Right lobe of liver (tissue), 4 donors: ENCODE measurements around the gene KLHL40.

Experiments
- POLR2A ChIP-seq: fragments of 450-650 bp; IDR thresholded peaks from one replicate; pipeline ENCODE4 v1.6.1; 2017; ENCODE audit warnings: antibody characterized with exemption, mild to moderate bottlenecking
- TF ChIP-seq, protein P1 (sequence below), 4 donors: fragments of 200-600 bp in 3 of 4; fragments of 450-650 bp in 1 of 4; IDR thresholded peaks; one replicate each; pipeline versions ENCODE4 v1.5.1 to v1.8.0; 2016 to 2022; ENCODE audit warnings: antibody characterized with exemption in 4 of 4, mild to moderate bottlenecking in 2 of 4
- donor health status: DM: no; HTN: no; CAD: no.
- donor health status: DM: no; HTN: no; CAD: no.
- donor health status: DM: no; HTN: yes; CAD: no.

DNA sequence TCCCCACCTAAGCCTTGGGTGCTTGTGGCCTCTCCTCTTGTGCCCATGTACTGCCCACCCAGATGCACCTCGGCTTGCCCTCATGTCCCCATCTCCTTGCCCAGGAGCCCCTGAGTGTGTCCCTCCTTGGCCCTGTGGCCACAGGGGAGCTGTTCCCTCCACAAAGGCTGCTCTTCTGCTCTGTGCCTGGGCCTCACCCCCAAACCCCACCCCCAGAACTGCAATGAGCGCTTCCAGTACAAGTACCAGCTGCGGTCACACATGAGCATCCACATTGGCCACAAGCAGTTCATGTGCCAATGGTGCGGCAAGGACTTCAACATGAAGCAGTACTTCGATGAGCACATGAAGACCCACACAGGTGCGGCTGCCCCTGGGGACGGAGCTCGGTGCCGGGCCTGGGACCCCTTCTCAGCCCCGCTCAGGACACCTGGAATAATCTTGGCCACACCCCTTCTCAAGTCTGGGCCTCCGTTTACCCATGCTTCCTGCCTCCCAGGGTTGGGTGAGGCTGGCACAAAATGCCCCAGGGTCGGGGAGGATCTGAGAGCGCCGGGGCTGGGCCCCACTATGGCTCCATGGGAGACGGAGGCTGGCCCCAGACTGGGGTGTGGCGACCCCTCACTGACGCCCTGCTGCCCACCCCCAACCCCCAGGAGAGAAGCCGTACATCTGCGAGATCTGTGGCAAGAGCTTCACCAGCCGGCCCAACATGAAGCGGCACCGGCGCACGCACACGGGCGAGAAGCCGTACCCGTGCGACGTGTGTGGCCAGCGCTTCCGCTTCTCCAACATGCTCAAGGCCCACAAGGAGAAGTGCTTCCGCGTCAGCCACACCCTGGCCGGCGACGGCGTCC, 21.5 kb upstream of the KLHL40 start:
- TF ChIP-seq, protein P1, sequence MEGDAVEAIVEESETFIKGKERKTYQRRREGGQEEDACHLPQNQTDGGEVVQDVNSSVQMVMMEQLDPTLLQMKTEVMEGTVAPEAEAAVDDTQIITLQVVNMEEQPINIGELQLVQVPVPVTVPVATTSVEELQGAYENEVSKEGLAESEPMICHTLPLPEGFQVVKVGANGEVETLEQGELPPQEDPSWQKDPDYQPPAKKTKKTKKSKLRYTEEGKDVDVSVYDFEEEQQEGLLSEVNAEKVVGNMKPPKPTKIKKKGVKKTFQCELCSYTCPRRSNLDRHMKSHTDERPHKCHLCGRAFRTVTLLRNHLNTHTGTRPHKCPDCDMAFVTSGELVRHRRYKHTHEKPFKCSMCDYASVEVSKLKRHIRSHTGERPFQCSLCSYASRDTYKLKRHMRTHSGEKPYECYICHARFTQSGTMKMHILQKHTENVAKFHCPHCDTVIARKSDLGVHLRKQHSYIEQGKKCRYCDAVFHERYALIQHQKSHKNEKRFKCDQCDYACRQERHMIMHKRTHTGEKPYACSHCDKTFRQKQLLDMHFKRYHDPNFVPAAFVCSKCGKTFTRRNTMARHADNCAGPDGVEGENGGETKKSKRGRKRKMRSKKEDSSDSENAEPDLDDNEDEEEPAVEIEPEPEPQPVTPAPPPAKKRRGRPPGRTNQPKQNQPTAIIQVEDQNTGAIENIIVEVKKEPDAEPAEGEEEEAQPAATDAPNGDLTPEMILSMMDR (IDR thresholded peaks at IDR 0.05): no peak
- no peak for TF ChIP-seq POLR2A
